22Rv1 (cell line): Measurements from ENCODE around the gene STXBP5L.
A peak's percentile ranks its signal among the peaks of the same experiment; 100 is the strongest.
"Not testable (repeated sequence)": the region's sequence is repeated elsewhere in the genome, so short reads cannot be mapped to it uniquely, and the experiment has no call there.

Source experiments
- H3K27ac ChIP-seq: fragments of 450-650 bp; 2 replicates; pipeline ENCODE4 v1.5.1; 2017
- CTCF ChIP-seq: fragments of 450-650 bp; IDR thresholded peaks from 2 replicates; pipeline ENCODE4 v1.5.1; 2017; ENCODE audit warnings: mild to moderate bottlenecking
- ZFX ChIP-seq: fragments of 450-650 bp; IDR thresholded peaks from 2 replicates; pipeline ENCODE4 v1.6.1; 2017; ENCODE audit warnings: antibody characterized with exemption, borderline replicate concordance

STXBP5L gene

GRCh38 chr3:120894316-120895057, 13.5 kb upstream of the STXBP5L start:
- H3K27ac ChIP-seq, result peak overlapping the region; percentile 23; the same call in 1 of the 2 replicates
- no peak for TF ChIP-seq ZFX
- TF ChIP-seq CTCF, result no peak

GRCh38 chr3:120901716-120902115, 6.3 kb upstream of the STXBP5L start:
- not testable (repeated sequence) for H3K27ac ChIP-seq

GRCh38 chr3:120903221-120903620, 4.8 kb upstream of the STXBP5L start:
- TF ChIP-seq ZFX (no peak), CTCF (no peak)

GRCh38 chr3:120907659-120908029, 361 bp upstream of the STXBP5L start:
- peak overlapping the region; percentile 87 for H3K27ac ChIP-seq
- no peak for TF ChIP-seq CTCF
- TF ChIP-seq ZFX, result no peak

More at GRCh38 chr3:120903221-120903620, 4.8 kb upstream of the STXBP5L start:
- no peak overlapping the region for H3K27ac ChIP-seq

- no peak for TF ChIP-seq CTCF
- no peak for TF ChIP-seq ZFX
- peak overlapping the region; percentile 87 for H3K27ac ChIP-seq
Measured at GRCh38 chr3:120908795-120909601, 993 bp downstream of the STXBP5L start.

GRCh38 chr3:120909602-120909878, 1.5 kb downstream of the STXBP5L start:
- H3K27ac ChIP-seq, result no peak overlapping the region
- TF ChIP-seq CTCF (no peak), ZFX (no peak)

- H3K27ac ChIP-seq, result no peak overlapping the region
- TF ChIP-seq ZFX, result no peak
- TF ChIP-seq CTCF, result no peak
Measured at GRCh38 chr3:120926146-120926545, 18.1 kb downstream of the STXBP5L start.
